ENCODE data around the gene NPAS1. TPM values are rescaled to one million over a fixed set of nuclear protein-coding genes. Genes with fewer than 3 reads are reported as not detected.

Gene NPAS1
- total RNA-seq, 1 donor from 2014 or later: not detected

- ATAC-seq (ENCODE audit: poor library complexity): no peak
- DNase-seq: no peak
Observed at GRCh38 chr19:47093841-47094240, 74.2 kb downstream of the NPAS1 start.

GRCh38 chr19:47094557-47095475, 75.2 kb downstream of the NPAS1 start:
- intact Hi-C loops (cut with DNase I): no loop called here
- ATAC-seq (ENCODE audit: poor library complexity) (no peak), DNase-seq (no peak)

More at GRCh38 chr19:47093841-47094240, 74.2 kb downstream of the NPAS1 start:
- intact Hi-C loops (cut with DNase I): no loop called here

Other genes starting within 250 kb of the NPAS1 start
- 7.0 TPM for gene SLC1A5, start 231.2 kb upstream of the NPAS1 start, total RNA-seq
- gene AP2S1, start 169.0 kb upstream of the NPAS1 start, total RNA-seq: 78.0 TPM
- 62.6 TPM for gene ARHGAP35, start 158.8 kb upstream of the NPAS1 start, total RNA-seq
- 34.9 TPM for gene TMEM160, start 28.8 kb downstream of the NPAS1 start, total RNA-seq
- gene ZC3H4, start 93.9 kb downstream of the NPAS1 start, total RNA-seq: 20.6 TPM
- gene SAE1, start 111.0 kb downstream of the NPAS1 start, total RNA-seq: 42.2 TPM
- 3.8 TPM for gene BBC3, start 211.4 kb downstream of the NPAS1 start, total RNA-seq
- gene CCDC9, start 236.7 kb downstream of the NPAS1 start, total RNA-seq: 16.3 TPM